ENCODE results near the gene FHL1. TPM values are rescaled to one million over a fixed set of nuclear protein-coding genes. Genes with fewer than 3 reads are reported as not detected.
A peak's percentile ranks its signal among the peaks of the same experiment; 100 is the strongest.

FHL1 gene
- total and polyA plus RNA-seq, 2 of the 4 experiments (the other 2 are of a cell fraction), result 69.4 to 72.9 TPM

DNA sequence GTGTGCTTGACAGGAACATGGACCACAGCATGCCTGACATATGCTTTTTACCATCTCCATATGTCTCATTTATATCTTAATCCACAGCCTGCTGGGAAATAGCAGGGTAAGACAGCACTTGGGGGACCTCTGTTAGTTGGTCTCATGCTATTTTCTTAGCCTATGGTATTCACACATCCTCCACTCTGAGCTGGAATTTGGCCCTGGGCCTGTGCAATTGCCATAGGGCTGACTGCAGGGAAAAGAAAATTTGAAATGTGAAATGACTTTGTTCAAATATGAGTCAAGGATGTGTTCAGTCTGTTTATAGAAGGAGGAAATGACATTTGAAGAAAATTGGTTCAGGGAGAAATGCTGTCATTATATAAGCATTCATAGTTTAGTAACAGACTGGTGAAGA, 113.4 kb downstream of the FHL1 start:
- dilution Hi-C loops (cut with HindIII; ENCODE audit: low sequenced_read_pairs, unreplicated experiment), result no loop called here
- H3K4me2 ChIP-seq (ENCODE audit: low read depth, low read length), result peak overlapping the region; percentile 52
- H3K9ac ChIP-seq (ENCODE audit: low read depth, low read length), result no peak overlapping the region
- no peaks in the 10 kb centered on the region for H3K79me1 ChIP-seq (ENCODE audit: low read depth in 1 of 2, low read length in 2 of 2)
- H2BK15ac ChIP-seq (ENCODE audit: low read depth, low read length), result no peak overlapping the region
- ChIA-PET POLR2A (ENCODE audit: unreplicated experiment) (no interaction called here), CTCF (interaction anchor here (1.2 kb wide), 1 partner anchor 233 kb away, joined by 3 read pairs; no protein-coding TSS in a partner anchor)
- ATAC-seq (ENCODE audit: low read depth) (peak; percentile 84), DNase-seq (peak; percentile 89)
- peak overlapping the region; percentile 44 for H2AK9ac ChIP-seq (replicated peaks; ENCODE audit: low read depth, low read length, poor library complexity)
- H3K4me3 ChIP-seq (ENCODE audit: insufficient read depth, low read depth, low read length), result no peak overlapping the region
- H4K91ac ChIP-seq (ENCODE audit: insufficient read depth, low read depth, low read length), result 0 out of 2 replicates have a peak overlapping the region, but pooled peaks have one; percentile 21
- no peaks in the 10 kb centered on the region for H3K36me3 ChIP-seq (ENCODE audit: control insufficient read depth, insufficient read depth, low read length)
- H2BK120ac ChIP-seq (ENCODE audit: low read depth, low read length), result peak overlapping the region; percentile 84
- intact Hi-C loops (cut with micrococcal nuclease), result loop anchor here (10.0 kb wide), 1 partner anchor 434 kb away; no protein-coding TSS in a partner anchor
- no peaks in the 10 kb centered on the region for H3K9me3 ChIP-seq (ENCODE audit: control insufficient read depth, insufficient read depth, low read length)
- H3K9me1 ChIP-seq (ENCODE audit: insufficient read depth, low read length), result peaks cover 13% of the 10 kb centered on the region; the same call in 1 of the 2 replicates
- H2BK5ac ChIP-seq (ENCODE audit: low read depth, low read length, poor library complexity, severe bottlenecking), result peak overlapping the region; percentile 85
- H4K5ac ChIP-seq (ENCODE audit: low read depth, low read length), result no peak overlapping the region
- H3K18ac ChIP-seq (ENCODE audit: low read depth, low read length), result no peak overlapping the region
- H3K14ac ChIP-seq (replicated peaks; ENCODE audit: low read depth, low read length), result peak overlapping the region; percentile 79
- TF ChIP-seq CEBPB (IDR thresholded peaks at IDR 0.05; ENCODE audit: low read depth, low read length) (peak; percentile 20; the same call in 1 of the 2 replicates), MAFK (IDR thresholded peaks at IDR 0.05; ENCODE audit: low read depth, low read length) (peak; percentile 14; the same call in 1 of the 2 replicates), RAD21 (IDR thresholded peaks at IDR 0.05; ENCODE audit: low read length) (no peak), SMC3 (IDR thresholded peaks at IDR 0.05; ENCODE audit: low read depth, low read length) (no peak), RCOR1 (IDR thresholded peaks at IDR 0.05; ENCODE audit: insufficient replicate concordance, low read length) (no peak)
- peak overlapping the region; percentile 10; the same call in 1 of the 2 replicates for H3K56ac ChIP-seq (ENCODE audit: extremely low read depth, insufficient read depth, low read length)
- H3K4ac ChIP-seq (ENCODE audit: low read depth, low read length), result peak overlapping the region; percentile 92
- in situ Hi-C loops (cut with MboI; ENCODE audit: low sequenced_read_pairs), result no loop called here
- no TSS peak for BruUV-seq (replicated peaks)
- H2AFZ ChIP-seq (replicated peaks; ENCODE audit: low read length, poor library complexity), result peak overlapping the region; percentile 72
- peak overlapping the region in 1 of 2 experiments; percentile 76; a peak in 1 of 4 replicates for H4K8ac ChIP-seq (ENCODE audit: low read depth in 2 of 2, low read length in 2 of 2)
- H2BK20ac ChIP-seq (ENCODE audit: low read depth, low read length), result peak overlapping the region; percentile 80
- peak overlapping the region; percentile 35; the same call in 1 of the 2 replicates for H3K27ac ChIP-seq (ENCODE audit: insufficient read depth, low read length)
- no peaks in the 10 kb centered on the region for H4K20me1 ChIP-seq (ENCODE audit: insufficient read depth, low read length)
- H3K4me1 ChIP-seq (ENCODE audit: control insufficient read depth, insufficient read depth, low read length), result peaks cover 14% of the 10 kb centered on the region
- H3K23ac ChIP-seq (ENCODE audit: low read depth, low read length), result no peak overlapping the region
- H3K27me3 ChIP-seq (ENCODE audit: control insufficient read depth, insufficient read depth, low read length), result no peaks in the 10 kb centered on the region
- H2AK5ac ChIP-seq (ENCODE audit: low read depth, low read length), result no peak overlapping the region

Small RNA genes lying within 50 kb of the gene (microRNA-seq; reads per million reads assigned to microRNA genes)
- not detected for gene RF01210 (ENCODE audit: insufficient read depth, insufficient read length)

Small RNA genes lying within 50 kb of the gene (small RNA-seq; reads per million reads assigned to genes)
- gene RF01210, result 0 reads per million in 5 experiments

Other genes with a start within 250 kb of the FHL1 start
- 7.5 and 18.6 TPM in 2 replicates for gene MMGT1, start 173.5 kb upstream of the FHL1 start, total RNA-seq (2012; rRNA removed)
- gene MMGT1, start 173.5 kb upstream of the FHL1 start, polyA plus RNA-seq (2012; rRNA removed), result 6.5 and 8.1 TPM in 2 replicates
- gene SLC9A6, start 162.1 kb upstream of the FHL1 start, total RNA-seq (2012; rRNA removed), result 19.0 and 25.0 TPM in 2 replicates
- 5.2 and 6.9 TPM in 2 replicates for gene SLC9A6, start 162.1 kb upstream of the FHL1 start, polyA plus RNA-seq (2012; rRNA removed)
- 21.7 and 23.8 TPM in 2 replicates for gene MAP7D3, start 103.9 kb downstream of the FHL1 start, total RNA-seq (2012; rRNA removed)
- gene MAP7D3, start 103.9 kb downstream of the FHL1 start, polyA plus RNA-seq (2012; rRNA removed), result 9.7 and 10.0 TPM in 2 replicates
- not detected in 2 replicates for gene ADGRG4, start 153.4 kb downstream of the FHL1 start, total RNA-seq (2012; rRNA removed)
- under 0.01 TPM in 1 of 2 replicates, not detected in the other for gene ADGRG4, start 153.4 kb downstream of the FHL1 start, polyA plus RNA-seq (2012; rRNA removed)